Kidney tubule cell (primary cell): ENCODE results near the gene UGCG.
"Not testable (repeated sequence)": the region's sequence is repeated elsewhere in the genome, so short reads cannot be mapped to it uniquely, and the experiment has no call there.

Source experiments
- DNase-seq: peaks from one replicate; pipeline ENCODE4 v3.0.0-alpha.2; 2018; ENCODE audit warnings: low spot score

Gene UGCG

GRCh38 chr9:111890867-111891266 is 5.7 kb upstream of the UGCG start:
- not testable (repeated sequence) for DNase-seq

GRCh38 chr9:111891910-111892499 is 4.6 kb upstream of the UGCG start:
- peak; percentile 43 for DNase-seq

GRCh38 chr9:111896942-111897600 is 457 bp downstream of the UGCG start:
- DNase-seq: no peak

GRCh38 chr9:111897601-111898137 is 1.1 kb downstream of the UGCG start:
- peak; percentile 67 for DNase-seq

- DNase-seq: peak; percentile 59
Observed at GRCh38 chr9:111898331-111899096, 1.9 kb downstream of the UGCG start.

GRCh38 chr9:111900151-111900857 is 3.7 kb downstream of the UGCG start:
- DNase-seq: peak; percentile 61

GRCh38 chr9:111900858-111901612 is 4.4 kb downstream of the UGCG start:
- DNase-seq: peak; percentile 54

GRCh38 chr9:111902391-111903139 is 6.0 kb downstream of the UGCG start:
- DNase-seq: peak; percentile 44

- DNase-seq: peak; percentile 56
Observed at GRCh38 chr9:111903535-111903934, 6.9 kb downstream of the UGCG start.

- DNase-seq: peak; percentile 43
Observed at GRCh38 chr9:111904026-111904425, 7.4 kb downstream of the UGCG start.

- peak; percentile 13 for DNase-seq
Observed at GRCh38 chr9:111904891-111905291, 8.3 kb downstream of the UGCG start.

- no peak for DNase-seq
Observed at GRCh38 chr9:111907147-111907546, 10.5 kb downstream of the UGCG start.

- DNase-seq: peak; percentile 57
Observed at GRCh38 chr9:111909444-111909843, 12.8 kb downstream of the UGCG start.

GRCh38 chr9:111910428-111910827 is 13.8 kb downstream of the UGCG start:
- no peak for DNase-seq

GRCh38 chr9:111913159-111913558 is 16.5 kb downstream of the UGCG start:
- DNase-seq: no peak

GRCh38 chr9:111914749-111915424 is 18.3 kb downstream of the UGCG start:
- DNase-seq: no peak

- DNase-seq: no peak
Observed at GRCh38 chr9:111915425-111915758, 18.8 kb downstream of the UGCG start.

GRCh38 chr9:111916234-111916645 is 19.6 kb downstream of the UGCG start:
- no peak for DNase-seq

- no peak for DNase-seq
Observed at GRCh38 chr9:111917201-111917600, 20.6 kb downstream of the UGCG start.

GRCh38 chr9:111917980-111918379 is 21.4 kb downstream of the UGCG start:
- DNase-seq: no peak
